ENCODE measurements around the gene DIAPH2.
A peak's percentile ranks its signal among the peaks of the same experiment; 100 is the strongest.

Gene DIAPH2

DNA sequence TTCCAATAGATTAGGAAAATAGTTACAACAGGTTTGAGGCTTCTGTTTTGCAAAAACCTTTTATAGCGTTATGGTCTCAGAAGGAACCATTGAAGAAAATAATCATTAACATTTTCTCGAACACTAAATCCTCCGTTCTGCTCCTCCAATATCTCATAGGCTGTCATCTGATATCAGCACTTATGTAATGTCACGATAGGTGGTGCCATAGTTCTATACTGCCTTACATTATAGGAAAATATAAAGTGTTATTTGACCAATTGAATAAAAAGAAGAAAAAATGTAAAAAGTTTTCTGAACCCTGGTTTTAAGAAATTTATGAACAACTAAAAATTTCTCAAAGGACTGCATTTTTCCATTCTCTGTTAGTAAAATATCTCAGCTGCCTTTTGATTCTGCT is 490.5 kb downstream of the DIAPH2 start:
- no peak for DNase-seq (ENCODE audit: low read depth)

DNA sequence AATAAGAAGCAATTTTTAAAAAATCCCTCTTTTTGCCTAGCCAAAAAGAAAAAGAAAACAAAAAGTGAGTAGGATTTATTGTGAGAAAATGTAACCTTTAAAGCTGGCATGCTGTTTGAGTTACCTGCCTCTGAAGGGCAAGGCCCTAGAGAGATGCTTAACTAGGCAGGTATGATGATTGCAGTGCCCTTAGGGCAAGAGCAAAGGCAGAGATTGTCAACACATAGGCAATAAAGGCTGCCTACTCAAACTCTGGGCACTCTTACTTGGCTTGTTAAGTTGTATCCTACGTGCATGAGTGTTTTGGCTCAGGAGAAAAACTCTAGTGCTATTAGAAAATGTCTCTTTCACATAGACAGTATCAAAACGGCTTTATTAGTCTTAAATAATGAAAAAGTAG is 505.0 kb downstream of the DIAPH2 start:
- DNase-seq (ENCODE audit: low read depth) = no peak

DNA sequence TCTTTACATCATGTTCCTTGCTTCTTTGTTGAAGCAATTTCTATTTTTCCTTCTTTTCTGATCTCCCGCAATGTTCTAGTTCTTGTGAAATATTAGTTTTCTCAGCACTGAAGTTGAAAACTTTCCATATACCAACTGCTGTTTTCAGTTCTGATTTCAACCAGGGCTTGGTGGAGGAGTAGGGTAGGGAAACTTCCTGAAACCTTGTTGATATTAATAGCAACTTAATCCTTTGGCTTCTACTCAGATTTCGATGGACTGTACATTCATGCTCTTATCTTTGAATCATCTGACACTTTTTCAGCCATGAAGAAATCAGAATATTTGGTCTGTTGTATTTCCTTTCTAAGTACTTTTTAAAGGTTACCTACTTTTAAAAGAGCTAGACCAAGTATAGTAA is 514.9 kb downstream of the DIAPH2 start:
- DNase-seq (ENCODE audit: low read depth) = no peak

- DNase-seq (ENCODE audit: low read depth) = no peak
These were observed 515.8 kb downstream of the DIAPH2 start for GRCh38 chrX:97200454-97200853.

GRCh38 chrX:97210501-97210900 is 525.9 kb downstream of the DIAPH2 start:
- DNase-seq (ENCODE audit: low read depth) = no peak

DNA sequence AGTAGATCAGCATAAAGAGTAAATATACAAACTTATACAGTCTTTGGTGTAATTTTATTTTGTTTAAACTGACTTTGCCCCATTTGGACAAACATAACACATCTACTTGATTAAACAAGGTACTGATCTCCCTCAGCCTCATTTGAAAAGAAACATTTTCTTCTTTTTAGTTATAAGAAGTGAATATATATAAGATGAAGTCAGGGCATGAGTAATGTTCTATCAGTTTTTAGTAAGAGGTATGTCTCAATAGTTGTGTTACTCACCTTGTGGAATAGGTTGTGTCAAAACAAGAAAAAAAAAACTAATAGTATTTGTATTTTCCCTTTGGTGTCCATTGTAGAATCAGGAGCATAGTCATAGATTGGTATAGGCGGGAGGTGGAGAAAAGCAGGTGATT is 526.4 kb downstream of the DIAPH2 start:
- no peak for DNase-seq (ENCODE audit: low read depth)

DNA sequence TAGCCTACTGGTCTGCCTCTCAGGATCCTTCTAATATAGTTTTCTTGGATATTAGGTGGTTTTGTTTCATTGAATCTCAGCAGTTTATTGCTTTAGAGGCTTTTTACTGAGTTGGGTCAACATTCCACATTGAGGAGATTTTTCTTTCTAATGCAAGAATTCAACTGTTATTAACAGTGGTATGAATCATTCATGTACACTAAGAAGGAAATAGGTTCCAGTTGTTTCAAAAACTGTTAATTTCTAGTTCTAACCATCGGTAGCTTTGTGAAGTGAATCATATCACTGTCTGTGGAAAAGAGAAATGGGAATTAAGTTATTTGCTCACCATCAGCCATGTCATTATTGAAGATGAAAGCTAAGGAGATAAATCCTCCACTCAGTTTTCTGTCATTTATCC is 530.5 kb downstream of the DIAPH2 start:
- DNase-seq (ENCODE audit: low read depth) = no peak

DNA sequence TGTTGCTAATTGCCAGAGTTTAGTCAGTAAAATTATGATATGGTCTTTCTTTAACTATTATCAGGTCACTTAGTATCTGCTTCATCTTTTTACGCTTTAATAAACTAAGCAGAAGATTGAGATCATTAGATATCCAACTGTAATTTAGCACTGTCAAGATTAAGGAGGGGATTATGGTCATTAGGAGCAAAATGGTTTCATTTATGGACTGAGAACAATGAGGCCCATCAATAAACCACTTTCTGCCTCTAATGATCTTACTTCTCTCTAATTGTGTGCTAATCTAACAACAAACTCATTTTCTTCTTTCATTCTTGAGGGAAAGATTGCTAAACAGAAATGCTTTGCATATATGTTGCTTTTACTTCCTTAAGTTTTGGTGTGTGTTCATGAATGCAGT is 539.5 kb downstream of the DIAPH2 start:
- no peak for DNase-seq (ENCODE audit: low read depth)

- DNase-seq (ENCODE audit: low read depth) = no peak
These were observed 544.7 kb downstream of the DIAPH2 start for GRCh38 chrX:97229318-97229717.

GRCh38 chrX:97230948-97231347 is 546.3 kb downstream of the DIAPH2 start:
- no peak for DNase-seq (ENCODE audit: low read depth)

GRCh38 chrX:97234471-97235081 is 549.9 kb downstream of the DIAPH2 start:
- no peak for DNase-seq (ENCODE audit: low read depth)

DNA sequence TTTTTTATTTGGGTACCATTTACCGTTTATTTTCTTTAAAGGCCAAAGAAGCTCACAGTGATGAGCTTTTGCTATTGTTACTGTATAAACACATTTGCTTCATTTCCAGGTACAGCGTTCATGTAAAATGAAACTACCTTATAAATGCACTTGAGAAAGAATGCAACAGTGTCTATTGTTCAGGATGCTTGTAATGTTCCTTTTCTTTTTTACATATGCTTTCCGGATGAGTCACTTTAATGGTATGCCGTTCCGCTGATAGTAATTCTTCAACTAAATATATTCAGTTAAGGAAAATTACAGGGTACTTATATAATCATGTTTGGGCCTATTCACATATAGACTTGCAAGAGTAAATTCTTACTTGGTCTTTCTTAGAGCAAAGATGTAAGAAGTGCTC is 554.0 kb downstream of the DIAPH2 start:
- peak; percentile 9 for DNase-seq (ENCODE audit: low read depth)

- no peak for DNase-seq (ENCODE audit: low read depth)
These were observed 567.5 kb downstream of the DIAPH2 start for GRCh38 chrX:97252111-97252510.

DNA sequence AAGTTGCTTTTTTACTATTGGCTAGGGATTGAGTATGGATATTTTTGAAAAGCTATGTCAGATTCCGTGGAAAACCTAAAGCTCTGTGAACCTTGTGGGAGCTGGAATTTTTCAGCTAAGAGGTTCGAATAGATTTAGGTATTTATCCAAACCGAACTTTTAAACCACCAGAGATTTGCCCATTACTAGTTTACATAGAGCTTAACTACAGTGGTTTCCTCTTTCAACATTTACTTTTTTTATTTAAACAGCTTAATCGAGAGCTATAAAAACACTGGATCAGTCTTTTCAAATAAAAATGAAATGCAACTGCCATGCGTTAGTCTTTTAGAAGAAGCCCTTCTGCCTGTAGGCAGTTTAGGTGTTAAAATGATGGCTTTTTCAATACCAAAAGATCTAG is 576.0 kb downstream of the DIAPH2 start:
- DNase-seq (ENCODE audit: low read depth) = no peak

DNA sequence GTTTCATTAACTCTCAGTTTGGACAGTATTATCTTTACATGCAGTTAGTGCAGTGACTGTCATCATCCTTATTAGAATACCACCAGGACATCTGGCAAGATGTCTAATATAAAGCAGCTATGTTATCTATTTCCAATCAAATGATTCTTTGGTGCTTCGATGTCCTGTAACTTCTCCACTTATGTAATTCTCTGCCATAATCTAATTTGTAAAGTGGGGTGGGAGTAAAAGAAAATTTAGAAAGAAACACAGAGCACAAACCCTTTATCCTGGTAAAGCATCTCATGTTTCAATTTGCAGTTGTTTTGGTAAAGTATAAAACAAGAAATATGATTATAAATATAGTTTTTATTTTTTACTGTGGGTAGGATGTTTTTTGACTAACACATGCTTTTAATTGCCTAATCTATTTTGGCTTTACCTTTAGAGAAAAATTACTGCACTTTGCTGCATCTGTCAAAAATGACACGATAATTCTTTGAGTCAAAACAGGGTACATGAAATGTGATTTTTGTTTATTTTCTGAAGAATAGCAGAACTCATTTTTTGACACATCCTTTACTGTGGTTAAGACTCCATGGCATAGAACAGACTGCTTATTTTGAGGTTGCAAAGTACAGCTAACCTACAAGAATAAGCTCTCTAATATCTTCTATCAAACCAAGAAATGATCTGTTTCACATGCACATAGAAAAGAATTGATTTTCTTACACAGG is 581.9 kb downstream of the DIAPH2 start:
- no peak for DNase-seq (ENCODE audit: low read depth)

- DNase-seq (ENCODE audit: low read depth) = no peak
These were observed 582.9 kb downstream of the DIAPH2 start for GRCh38 chrX:97267396-97268181.

DNA sequence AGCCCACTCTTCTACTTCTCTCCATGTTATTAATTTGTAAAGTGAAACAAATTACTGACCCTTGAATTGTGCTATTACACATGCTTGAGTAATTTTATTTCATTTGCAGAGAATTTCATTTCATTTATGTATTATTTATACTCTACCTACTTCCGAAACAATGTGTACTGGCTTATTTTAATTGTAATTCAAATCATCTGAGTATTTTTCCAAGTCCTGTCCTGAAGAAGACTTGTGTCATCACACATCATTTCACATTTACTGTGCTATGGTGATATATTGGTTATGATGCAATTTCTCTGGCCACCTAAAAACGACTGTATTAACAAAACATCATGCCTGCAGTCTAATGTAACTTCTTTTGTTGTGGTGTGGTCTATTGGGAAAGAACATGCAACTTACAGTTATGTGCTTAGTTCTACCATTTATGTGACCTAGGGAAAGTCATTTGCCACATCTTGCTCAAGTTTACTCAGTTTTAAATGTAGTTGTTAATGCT is 583.6 kb downstream of the DIAPH2 start:
- DNase-seq (ENCODE audit: low read depth) = no peak

GRCh38 chrX:97284531-97284930 is 599.9 kb downstream of the DIAPH2 start:
- no peak for DNase-seq (ENCODE audit: low read depth)

DNA sequence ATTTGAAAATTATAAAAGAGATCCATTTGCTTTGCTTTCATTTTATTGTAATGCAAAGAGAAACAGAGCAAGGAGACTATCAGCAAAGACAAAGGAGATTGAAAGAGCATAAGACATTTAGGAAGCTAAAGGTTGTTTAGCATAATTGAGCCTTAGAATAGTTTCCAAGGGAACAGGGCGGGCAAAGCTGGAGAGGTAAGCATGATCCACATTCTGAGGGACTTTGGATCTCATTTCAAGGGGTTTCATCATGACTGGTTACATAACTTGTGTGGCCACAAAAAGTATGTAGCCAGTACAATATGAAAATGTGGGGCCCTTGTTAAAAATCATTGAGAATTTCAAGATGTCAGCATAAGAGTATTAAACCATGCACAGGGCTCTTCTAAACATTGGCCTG is 605.6 kb downstream of the DIAPH2 start:
- DNase-seq (ENCODE audit: low read depth) = no peak

DNA sequence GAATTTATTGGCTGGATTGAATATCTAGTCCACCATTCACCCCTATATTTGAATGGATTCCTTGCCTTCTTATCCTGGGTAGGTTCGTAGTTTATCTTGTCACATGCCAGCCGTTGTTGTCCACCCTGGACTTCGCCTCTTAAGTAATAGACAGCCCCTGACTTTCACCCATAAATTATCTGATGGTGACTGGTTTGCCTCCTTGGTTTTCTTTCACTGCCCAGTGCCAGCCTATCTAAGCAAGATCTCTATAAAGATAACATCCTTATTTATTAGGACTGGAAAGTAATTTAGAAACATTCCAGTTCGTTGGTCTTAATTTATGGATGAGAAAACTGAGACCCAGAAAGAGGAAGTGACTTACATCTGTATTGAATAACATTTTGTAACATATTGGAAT is 609.4 kb downstream of the DIAPH2 start:
- DNase-seq (ENCODE audit: low read depth) = no peak

- no peak for DNase-seq (ENCODE audit: low read depth)
These were observed 611.3 kb downstream of the DIAPH2 start for GRCh38 chrX:97295954-97296353.

DNA sequence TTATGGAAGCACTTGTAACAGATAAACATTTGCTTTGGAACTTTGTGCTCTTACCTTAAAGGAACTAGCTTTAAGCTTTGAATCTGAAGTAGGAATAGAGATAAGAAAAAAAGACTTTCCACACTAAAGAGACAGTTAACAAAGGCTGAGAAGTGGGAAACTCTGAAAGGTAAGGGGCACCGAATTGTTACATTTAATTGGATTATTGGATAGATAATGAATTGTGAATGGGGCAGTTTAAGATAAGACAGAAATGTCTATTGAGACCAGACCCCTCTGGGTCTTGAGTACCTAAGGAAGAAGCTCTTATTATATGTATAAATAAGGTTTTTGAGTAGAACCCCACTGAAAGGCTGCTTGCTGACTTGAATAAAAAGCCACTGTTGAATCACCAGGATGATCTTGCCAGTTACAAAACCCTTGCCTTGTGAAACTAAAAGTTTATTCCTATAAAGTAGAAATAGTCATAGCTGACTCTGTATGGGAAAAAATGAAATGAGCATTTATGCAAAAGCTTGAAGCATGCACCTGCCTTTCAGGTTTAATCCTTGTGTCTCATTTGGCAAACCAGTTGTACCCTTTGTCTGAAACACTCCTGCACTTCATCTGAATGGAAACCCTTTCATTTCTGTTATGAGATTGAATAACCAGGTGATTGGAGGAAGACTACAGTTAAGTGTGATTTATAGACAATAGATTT is 622.3 kb downstream of the DIAPH2 start:
- no peak for DNase-seq (ENCODE audit: low read depth)

Data from HS-27A (cell line).